GM18498 (cell line): ENCODE data around the gene SRP19.
"Not testable (repeated sequence)": the region's sequence is repeated elsewhere in the genome, so short reads cannot be mapped to it uniquely, and the experiment has no call there.

Experiments used
- ATAC-seq: cut with Tn5 transposase; IDR thresholded peaks from one replicate; pipeline ENCODE4 v1.9.1; 2021; ENCODE audit warnings: mild to moderate bottlenecking, moderate library complexity; ENCODE audit not compliant: unreplicated experiment

Gene SRP19

DNA sequence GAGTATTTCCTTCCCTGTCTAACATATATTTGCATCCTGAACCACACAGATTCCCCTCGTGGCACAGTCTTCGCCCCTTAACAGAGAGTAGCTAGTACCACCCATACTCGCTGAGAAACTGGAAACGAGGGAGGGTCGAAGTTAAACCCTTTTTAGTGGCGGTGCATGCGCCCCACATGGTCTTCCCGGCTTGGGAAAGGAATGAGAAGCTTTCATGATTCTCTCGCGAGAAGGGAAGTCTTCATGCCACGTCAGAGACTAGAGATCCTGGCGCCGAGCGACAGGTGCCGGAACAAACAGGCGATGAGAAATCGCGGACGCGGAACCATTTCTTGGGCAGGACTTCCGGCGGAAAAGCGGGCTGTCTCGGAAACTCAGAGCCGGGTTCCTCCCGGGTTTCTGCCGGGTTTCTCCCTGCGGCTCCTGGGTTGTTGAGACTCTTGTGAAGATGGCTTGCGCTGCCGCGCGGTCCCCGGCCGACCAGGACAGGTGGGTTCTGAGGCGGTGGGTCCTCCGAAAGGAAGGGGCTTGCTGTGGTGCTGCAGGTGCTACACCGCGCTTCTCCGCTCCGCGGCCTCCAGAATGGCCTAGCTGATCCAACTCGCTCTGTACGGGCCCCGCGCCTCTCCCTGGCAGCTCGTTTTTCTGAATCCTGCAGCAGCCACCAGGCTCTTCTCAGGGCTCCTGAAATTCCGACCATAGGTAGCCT lies at the start of gene SRP19:
SRP19 (plus strand) TSS at position 359 of the 709 bp plus-strand sequence; CDS start at position 449, 90 bp downstream.
- ATAC-seq, result peak; percentile 97

- ATAC-seq, result no peak
Observed at GRCh38 chr5:112812549-112812948, 48.5 kb upstream of the SRP19 start.

DNA sequence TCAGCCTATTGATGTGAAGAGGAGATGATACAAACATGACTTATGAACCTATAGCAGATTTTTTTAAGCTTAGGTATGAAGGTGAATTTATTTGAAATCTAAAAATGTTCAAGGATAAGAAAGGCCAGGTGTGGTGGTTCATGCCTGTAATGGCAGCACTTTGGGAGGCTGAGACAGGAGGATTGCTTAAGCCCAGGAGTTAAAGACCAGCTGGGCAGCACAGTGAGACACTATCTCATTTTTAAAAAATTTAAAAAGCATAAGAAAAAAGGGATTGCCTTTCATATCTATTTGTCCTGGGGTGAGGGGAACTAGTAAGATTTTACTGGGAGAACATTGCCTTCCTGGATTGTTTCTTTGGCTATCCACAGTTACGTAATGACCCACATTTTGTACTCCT lies 40.8 kb upstream of the SRP19 start:
- ATAC-seq, result no peak

- ATAC-seq, result no peak
Observed at GRCh38 chr5:112822456-112822855, 38.6 kb upstream of the SRP19 start.

DNA sequence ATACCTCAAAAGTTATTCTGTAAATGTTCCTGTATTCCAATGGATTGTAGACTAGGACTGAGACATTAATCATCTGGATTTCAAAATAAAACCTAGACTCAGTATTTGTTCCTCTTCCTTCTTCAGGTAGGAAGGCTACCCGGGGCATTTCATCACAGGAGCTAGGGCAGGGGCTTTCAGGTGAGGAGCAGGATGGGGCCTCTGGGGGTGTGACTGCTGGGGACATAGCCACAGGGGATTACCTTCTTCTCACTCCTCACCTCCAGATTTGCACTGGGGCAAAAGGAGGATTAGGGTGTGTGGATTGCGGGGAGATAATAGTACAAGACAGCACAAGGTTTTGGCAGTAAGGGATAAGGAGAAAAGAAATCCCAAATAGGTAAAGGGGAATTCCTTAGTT lies 37.9 kb upstream of the SRP19 start:
- no peak for ATAC-seq

- ATAC-seq, result no peak
Observed at GRCh38 chr5:112823656-112824055, 37.4 kb upstream of the SRP19 start.

DNA sequence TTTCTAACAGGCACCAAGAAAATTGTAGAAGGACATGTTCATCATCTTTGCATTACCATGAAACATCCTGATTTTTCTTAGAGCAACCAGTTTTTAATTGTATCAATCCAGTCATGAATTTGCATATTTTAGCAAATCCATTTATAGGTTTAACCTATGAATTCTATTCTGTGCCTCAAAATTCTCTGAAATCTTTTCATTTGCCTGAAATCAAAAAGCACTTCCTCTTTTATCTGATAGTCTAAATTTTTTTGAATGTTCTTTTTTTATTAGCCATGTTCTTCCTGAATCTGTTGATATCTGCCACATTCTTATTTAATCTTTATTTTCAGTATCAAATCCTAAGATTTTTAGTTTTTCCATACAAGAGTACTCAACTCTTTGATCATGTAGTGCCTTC lies 36.9 kb upstream of the SRP19 start:
- ATAC-seq, result no peak

DNA sequence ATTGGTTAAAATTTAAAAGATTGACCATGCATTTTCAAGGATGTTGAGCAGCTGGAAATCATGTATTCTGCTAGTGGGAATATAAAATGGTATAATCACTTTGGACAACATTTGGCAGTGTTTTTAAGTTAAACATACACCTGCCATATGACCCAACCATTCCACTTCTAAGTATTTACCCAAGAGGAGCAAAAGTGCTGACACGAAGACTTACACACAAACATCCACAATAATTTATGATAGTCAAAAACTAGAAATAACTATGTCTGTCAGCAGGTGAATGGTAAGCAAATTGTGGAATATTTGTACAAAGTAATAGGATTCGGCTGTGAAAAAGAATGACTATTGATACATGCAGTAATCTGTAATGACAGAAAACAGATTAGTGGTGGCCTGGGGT lies 30.7 kb upstream of the SRP19 start:
- no peak for ATAC-seq

- ATAC-seq, result no peak
Observed at GRCh38 chr5:112833971-112834370, 27.1 kb upstream of the SRP19 start.

GRCh38 chr5:112844489-112844888 lies 16.6 kb upstream of the SRP19 start:
- no peak for ATAC-seq

DNA sequence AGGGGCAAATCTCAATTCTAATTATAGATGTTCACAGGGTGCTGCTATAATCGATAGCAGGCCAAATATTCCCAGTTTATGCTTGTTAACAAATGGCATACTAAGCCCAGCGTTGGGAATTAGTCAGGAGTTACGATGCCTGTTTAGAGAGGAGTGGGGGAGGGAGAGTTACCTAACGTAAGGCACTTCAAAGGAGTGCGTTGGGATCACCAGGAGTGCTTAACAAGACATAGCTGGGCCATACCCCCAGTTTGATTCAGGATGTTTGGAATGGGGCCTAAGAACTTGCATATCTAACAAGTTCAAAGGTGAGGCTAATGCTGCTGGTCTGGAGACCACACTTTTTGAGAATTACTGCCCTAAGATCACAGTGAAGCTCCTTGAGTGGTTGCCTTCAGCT lies 14.5 kb upstream of the SRP19 start:
- no peak for ATAC-seq

DNA sequence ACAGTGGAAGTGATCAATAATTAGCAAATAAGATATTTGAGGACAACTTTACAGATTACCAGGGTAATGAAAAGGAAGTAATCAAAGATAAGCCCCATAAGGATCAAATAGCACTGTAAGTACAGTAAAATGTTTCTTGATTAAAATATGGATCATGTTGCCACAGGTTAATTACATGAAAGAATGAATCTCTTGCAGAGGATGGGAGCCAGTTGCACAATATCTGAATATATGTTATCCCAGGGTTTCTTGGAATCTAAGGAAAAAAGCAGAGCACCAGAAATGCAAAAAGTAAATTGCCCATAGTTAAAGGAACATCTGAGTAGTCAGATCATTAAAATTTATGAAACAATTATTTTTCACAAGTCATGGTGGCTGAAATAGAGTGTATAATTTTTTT lies 13.8 kb upstream of the SRP19 start:
- ATAC-seq, result no peak

DNA sequence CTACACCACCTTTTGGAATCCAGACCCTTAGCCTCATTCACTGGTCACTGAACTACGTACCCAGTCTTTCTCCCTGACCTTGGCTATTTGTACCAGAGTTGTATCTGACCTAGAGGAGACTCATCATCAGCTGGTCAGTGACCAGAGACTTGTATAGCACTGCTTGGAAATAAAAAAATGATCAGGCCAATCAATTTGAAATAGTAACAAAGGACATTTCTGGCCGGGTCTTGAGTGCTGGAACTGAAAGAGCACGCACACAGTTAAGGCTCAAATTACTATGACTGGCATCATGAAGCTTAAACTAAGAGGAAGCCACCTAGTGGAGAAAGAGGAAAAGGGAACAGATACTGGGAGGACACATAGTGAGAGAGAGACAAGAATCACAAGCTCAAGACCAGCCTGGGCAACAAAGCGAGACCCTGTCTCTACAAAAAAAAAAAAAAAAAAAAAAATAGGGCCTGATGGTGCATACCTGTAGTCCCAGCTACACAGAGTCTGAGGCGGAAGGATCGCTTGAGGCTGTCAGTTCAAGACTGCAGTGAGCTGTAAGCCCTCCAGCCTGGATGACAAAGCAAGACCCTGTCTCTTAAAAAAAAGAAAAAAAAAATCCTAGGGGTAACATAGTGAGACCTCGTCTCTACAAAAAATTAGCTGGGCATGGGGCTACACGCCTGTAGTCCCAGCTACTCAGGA lies 12.8 kb upstream of the SRP19 start:
- ATAC-seq, result peak; percentile 100

- ATAC-seq, result no peak
Observed at GRCh38 chr5:112849912-112850311, 11.2 kb upstream of the SRP19 start.

DNA sequence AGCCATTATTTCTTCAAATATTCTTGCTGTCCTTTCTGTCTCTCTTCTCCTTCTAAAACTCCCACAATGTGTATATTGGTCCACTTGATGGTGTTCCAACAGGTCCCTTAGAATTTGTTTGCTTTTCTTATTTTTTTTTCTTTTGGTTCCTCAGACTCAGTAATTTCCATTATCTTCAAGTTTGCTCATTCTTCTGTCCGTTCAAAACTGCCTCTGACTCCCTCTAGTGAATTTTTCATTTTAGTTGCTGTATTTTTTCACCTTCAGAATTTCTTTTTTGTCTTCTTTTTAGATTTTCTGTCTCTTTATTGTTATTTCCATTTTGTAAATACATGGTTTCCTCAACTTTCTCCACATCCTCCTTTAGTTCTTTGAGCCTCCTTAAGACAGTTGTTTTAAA lies 6.4 kb upstream of the SRP19 start:
- ATAC-seq, result no peak

DNA sequence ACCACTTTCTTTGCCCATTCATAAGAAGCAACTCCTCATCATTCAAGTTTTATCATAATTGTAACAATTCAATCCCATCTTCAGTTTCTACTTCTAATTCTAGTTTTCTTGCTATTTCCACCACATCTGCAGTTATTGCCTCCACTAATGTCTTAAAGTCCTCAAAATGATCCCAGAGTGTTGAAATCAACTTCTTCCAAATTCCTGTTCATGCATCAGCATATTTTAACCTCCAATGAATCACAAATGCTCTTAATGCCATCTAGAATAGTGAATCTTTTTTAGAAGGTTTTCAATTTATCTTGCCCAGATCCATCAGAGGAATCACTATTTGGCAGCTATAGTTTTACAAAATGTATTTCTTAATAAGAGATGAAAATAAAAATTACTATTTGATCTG lies 3.2 kb upstream of the SRP19 start:
- no peak for ATAC-seq

GRCh38 chr5:112860571-112860928 lies 537 bp upstream of the SRP19 start:
- ATAC-seq, result not testable (repeated sequence)

DNA sequence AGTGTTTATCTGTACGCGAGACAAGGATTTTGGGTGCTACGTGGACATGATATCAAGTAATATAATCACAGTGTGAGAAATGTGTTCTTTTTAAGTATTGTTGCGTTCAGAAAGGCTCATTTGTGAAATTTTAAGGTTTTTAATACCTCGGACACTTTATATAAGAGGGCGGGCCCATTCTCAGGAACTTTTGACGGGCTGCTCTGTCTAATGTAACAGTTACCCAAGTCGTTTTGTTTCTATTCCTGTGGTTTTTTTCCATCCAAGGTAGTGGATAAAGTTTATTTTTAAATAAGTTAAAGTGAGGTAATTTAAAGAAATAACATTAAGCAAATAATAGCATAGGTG lies 525 bp downstream of the SRP19 start:
- no peak for ATAC-seq

DNA sequence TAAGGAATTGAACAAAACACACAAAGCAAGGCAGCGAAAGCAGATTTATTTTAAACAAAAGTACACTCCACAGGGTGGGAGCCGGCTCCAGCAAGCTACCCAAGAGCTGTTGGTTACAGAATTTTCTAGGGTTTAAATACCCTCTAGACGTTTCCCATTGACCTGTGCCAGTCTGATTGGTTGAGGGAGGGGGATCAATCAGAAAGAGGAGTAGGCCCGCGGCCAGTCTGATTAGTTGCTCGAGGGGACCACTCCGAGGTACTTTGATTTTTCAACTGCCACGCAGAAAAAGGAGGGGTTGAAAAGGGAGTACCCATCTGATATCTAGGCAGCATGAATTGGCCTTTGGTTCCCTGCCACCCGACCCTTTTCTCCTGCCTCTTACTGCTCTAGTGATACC lies 998 bp downstream of the SRP19 start:
- no peak for ATAC-seq

DNA sequence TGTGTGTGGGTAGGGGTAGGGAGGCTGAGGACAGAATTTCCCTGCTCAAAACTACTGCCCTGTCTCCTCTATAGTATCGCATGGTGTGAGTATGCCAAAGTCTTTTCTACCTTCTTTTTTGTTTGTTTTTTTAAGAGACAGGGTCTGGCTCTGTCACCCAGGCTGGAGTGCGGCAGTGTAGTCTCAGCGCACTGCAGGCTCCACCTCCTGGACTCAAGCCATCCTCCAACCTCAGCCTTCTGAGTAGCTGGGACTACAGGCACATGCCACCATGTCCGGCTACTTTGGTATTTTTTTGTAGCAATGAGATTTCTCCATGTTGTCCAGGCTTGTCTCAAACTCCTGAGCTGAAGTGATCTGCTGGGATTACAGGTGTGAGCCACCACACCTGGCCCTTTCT lies 2.5 kb downstream of the SRP19 start:
- ATAC-seq, result no peak

DNA sequence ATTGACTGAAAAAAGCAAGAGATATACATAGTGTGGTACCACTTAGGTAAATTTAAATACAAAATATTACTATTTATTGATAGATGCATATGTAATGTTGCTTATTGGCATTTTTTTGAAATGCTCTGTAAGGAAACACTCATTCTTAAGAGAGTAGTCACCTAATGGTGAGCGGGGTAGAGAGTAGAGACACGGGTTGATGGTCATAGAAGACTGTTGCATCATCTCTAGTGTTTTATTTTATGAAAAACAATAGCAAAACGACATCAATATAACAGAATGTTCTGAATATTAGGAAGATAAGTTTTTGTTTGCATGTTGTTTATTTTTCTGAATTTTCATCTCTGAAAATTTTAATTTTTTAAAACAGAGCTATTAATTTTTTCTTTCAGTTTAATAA lies 4.0 kb downstream of the SRP19 start:
- no peak for ATAC-seq

- ATAC-seq, result no peak
Observed at GRCh38 chr5:112866739-112867138, 5.7 kb downstream of the SRP19 start.

- no peak for ATAC-seq
Observed at GRCh38 chr5:112867411-112867810, 6.3 kb downstream of the SRP19 start.
